HepG2 (cell line): ENCODE measurements around the gene EMP2. TPM values are rescaled to one million over a fixed set of nuclear protein-coding genes. Genes with fewer than 3 reads are reported as not detected.

ENCODE experiments used
- ATF7-NPFF ChIP-seq: sonication (generic); formaldehyde crosslinking; IDR thresholded peaks from 2 replicates; pipeline ENCODE4 v1.8.1; 2023; ENCODE audit warnings: mild to moderate bottlenecking, low read depth, missing genetic modification reagents, moderate library complexity
- BCL3 ChIP-seq: sonication (generic); formaldehyde crosslinking; IDR thresholded peaks from 2 replicates; pipeline ENCODE4 v1.5.1; 2020; ENCODE audit warnings: mild to moderate bottlenecking, missing genetic modification reagents, moderate library complexity
- CREB1 ChIP-seq, 2 experiments: fragments of 450-650 bp in 1 of 2; IDR thresholded peaks; 2 replicates each; pipeline ENCODE4 v1.6.1; 2016 to 2017; ENCODE audit warnings: control low read depth in 1 of 2, mild to moderate bottlenecking in 1 of 2, missing compliant biosample characterization in 1 of 2, missing genetic modification characterization in 1 of 2
- FOXP1 ChIP-seq, 2 experiments: fragments of 450-650 bp in 1 of 2; IDR thresholded peaks; 2 replicates each; pipeline ENCODE4 v1.6.1; 2017 to 2018; ENCODE audit warnings: antibody characterized with exemption in 1 of 2
- GABPA ChIP-seq, 2 experiments: IDR thresholded peaks; 2 replicates each; pipeline ENCODE4 v1.6.1; 2011 to 2016; ENCODE audit warnings: low read depth in 2 of 2, low read length in 1 of 2, missing biosample characterization in 1 of 2, missing genetic modification characterization in 1 of 2
- GATAD1 ChIP-seq: IDR thresholded peaks from 2 replicates; pipeline ENCODE4 v1.6.1; 2016; ENCODE audit warnings: missing genetic modification reagents, missing compliant biosample characterization
- NFKB2 ChIP-seq: sonication (generic); formaldehyde crosslinking; IDR thresholded peaks from 2 replicates; pipeline ENCODE4 v1.4.0; 2020; ENCODE audit warnings: missing genetic modification reagents, borderline replicate concordance
- PAXIP1 ChIP-seq: sonication (generic); formaldehyde crosslinking; conservative IDR thresholded peaks from 2 replicates; pipeline ENCODE4 v1.4.0; 2020; ENCODE audit warnings: mild to moderate bottlenecking, missing genetic modification reagents, moderate library complexity
- RBM22 ChIP-seq: fragments of 200-400 bp; formaldehyde crosslinking; optimal IDR thresholded peaks from 2 replicates; pipeline ENCODE3; 2017; ENCODE audit warnings: mild to moderate bottlenecking, low read length, moderate library complexity
- SIX1 ChIP-seq: sonication (generic); formaldehyde crosslinking; IDR thresholded peaks from 2 replicates; pipeline ENCODE4 v1.4.0; 2020; ENCODE audit warnings: missing genetic modification reagents, borderline replicate concordance
- SOX6 ChIP-seq, 2 experiments: fragments of 450-650 bp in 1 of 2; sonication (generic) in 1 of 2; formaldehyde crosslinking in 1 of 2; IDR thresholded peaks; 2 replicates each; pipeline versions ENCODE4 v1.4.0 to v1.6.1; 2017 to 2020; ENCODE audit warnings: antibody characterized with exemption in 1 of 2, mild to moderate bottlenecking in 1 of 2, missing genetic modification reagents in 1 of 2
- SP5 ChIP-seq: IDR thresholded peaks from 2 replicates; pipeline ENCODE4 v1.6.1; 2016; ENCODE audit warnings: low read depth, borderline replicate concordance
- TAF1 ChIP-seq: sonication (generic); formaldehyde crosslinking; IDR thresholded peaks from 2 replicates; pipeline ENCODE4 v1.4.0; 2020; ENCODE audit warnings: missing genetic modification reagents
- ZBTB1 ChIP-seq: sonication (generic); formaldehyde crosslinking; IDR thresholded peaks from 2 replicates; pipeline ENCODE4 v1.4.0; 2020; ENCODE audit warnings: missing genetic modification reagents, borderline replicate concordance
- ZFX ChIP-seq: sonication (generic); formaldehyde crosslinking; IDR thresholded peaks from 2 replicates; pipeline ENCODE4 v1.4.0; 2020; ENCODE audit warnings: mild to moderate bottlenecking, low read depth, missing genetic modification reagents, moderate library complexity
- ZKSCAN1 ChIP-seq: fragments of 150-350 bp; IDR thresholded peaks from 2 replicates; pipeline ENCODE4 v1.6.1; 2014; ENCODE audit warnings: low read length
- ZNF138 ChIP-seq: sonication (generic); formaldehyde crosslinking; IDR thresholded peaks from 2 replicates; pipeline ENCODE4 v1.5.0; 2020; ENCODE audit warnings: mild to moderate bottlenecking, low read depth, missing genetic modification reagents
- ZNF460 ChIP-seq: sonication (generic); formaldehyde crosslinking; IDR thresholded peaks from 2 replicates; pipeline ENCODE4 v1.5.1; 2020; ENCODE audit warnings: missing genetic modification reagents, mild to moderate bottlenecking, borderline replicate concordance
- ZNF543 ChIP-seq: sonication (generic); formaldehyde crosslinking; IDR thresholded peaks from 2 replicates; pipeline ENCODE4 v1.4.0; 2020; ENCODE audit warnings: mild to moderate bottlenecking, missing genetic modification reagents
- ZNF598 ChIP-seq: sonication (generic); formaldehyde crosslinking; IDR thresholded peaks from 2 replicates; pipeline ENCODE4 v1.5.1; 2020; ENCODE audit warnings: mild to moderate bottlenecking, missing genetic modification reagents, borderline replicate concordance
- ZNF639 ChIP-seq: conservative IDR thresholded peaks from 2 replicates; pipeline ENCODE4 v1.6.1; 2018; ENCODE audit warnings: missing genetic modification reagents
- ZNF660 ChIP-seq: sonication (generic); formaldehyde crosslinking; IDR thresholded peaks from 2 replicates; pipeline ENCODE4 v1.5.1; 2020; ENCODE audit warnings: mild to moderate bottlenecking, low read depth, missing genetic modification reagents, borderline replicate concordance
- ZNF782 ChIP-seq: sonication (generic); formaldehyde crosslinking; IDR thresholded peaks from 2 replicates; pipeline ENCODE4 v1.4.0; 2020; ENCODE audit warnings: missing genetic modification reagents, mild to moderate bottlenecking, borderline replicate concordance
- polyA plus RNA-seq, 8 experiments: library from polyadenylated mRNA; depleted of rRNA in 3 of 8; stranded (reverse) in 7 of 8; unstranded in 1 of 8; fragments of >200 nt; fragmentation: Illumina TruSeq in 4 of 8; extraction: Trizol in 4 of 8; gene quantifications; 2 replicates each; pipeline versions ENCODE4 v1.2.1 to v1.2.3, GENCODE V29; 2011 to 2016; ENCODE audit warnings: low read depth in 4 of 8, missing spikeins in 1 of 8, mixed read lengths in 1 of 8; ENCODE audit not compliant: insufficient read depth in 1 of 8
- total RNA-seq, 5 experiments: library from RNA; depleted of rRNA; stranded (reverse); fragments of >200 nt; fragmentation: Illumina TruSeq; extraction: Trizol; gene quantifications; 2 replicates each; pipeline ENCODE4 v1.2.3, GENCODE V29; 2016; ENCODE audit warnings: low read depth in 1 of 5

Gene EMP2
- total and polyA plus RNA-seq, 2 of the 13 experiments (the other 11 are each of a cell fraction or from before 2014, with no cell fraction given) = 24.6 to 91.2 TPM

- TF ChIP-seq TAF1 (CRISPR knock-in tag) (no peak), ZNF138 (CRISPR knock-in tag) (no peak), ATF7-NPFF (CRISPR knock-in tag) (no peak), ZKSCAN1 (no peak), CREB1 (IDR thresholded peaks at IDR 0.05) (no peak), CREB1 (CRISPR knock-in tag; IDR thresholded peaks at IDR 0.05) (no peak), ZNF782 (peak; percentile 39; the same call in 1 of the 2 replicates), ZNF460 (CRISPR knock-in tag) (no peak), ZNF543 (CRISPR knock-in tag) (no peak), SP5 (CRISPR knock-in tag) (0 out of 2 replicates have a peak, but pooled peaks have one; percentile 16), PAXIP1 (no peak), NFKB2 (CRISPR knock-in tag) (peak; percentile 32; the same call in 1 of the 2 replicates), SIX1 (CRISPR knock-in tag) (no peak), ZFX (CRISPR knock-in tag) (peak; percentile 53), ZNF598 (CRISPR knock-in tag) (peak; percentile 81; the same call in 1 of the 2 replicates), RBM22 (no peak), GABPA (IDR thresholded peaks at IDR 0.05; ENCODE audit: low read depth, low read length) (no peak), GABPA (CRISPR knock-in tag; IDR thresholded peaks at IDR 0.05; ENCODE audit: low read depth) (no peak), FOXP1 (IDR thresholded peaks at IDR 0.05) (no peak), FOXP1 (CRISPR knock-in tag; IDR thresholded peaks at IDR 0.05) (no peak), SOX6 (IDR thresholded peaks at IDR 0.05) (no peak), SOX6 (CRISPR knock-in tag; IDR thresholded peaks at IDR 0.05) (peak; percentile 23; the same call in 1 of the 2 replicates), GATAD1 (CRISPR knock-in tag) (no peak), BCL3 (peak; percentile 82; the same call in 1 of the 2 replicates), ZNF660 (CRISPR knock-in tag) (no peak), ZNF639 (CRISPR knock-in tag) (no peak), ZBTB1 (CRISPR knock-in tag) (no peak)
Measured at GRCh38 chr16:10608687-10609401, 28.4 kb upstream of the EMP2 start (continued).
